ENCODE results near the gene CXCR5.
A peak's percentile ranks its signal among the peaks of the same experiment; 100 is the strongest.

DNA sequence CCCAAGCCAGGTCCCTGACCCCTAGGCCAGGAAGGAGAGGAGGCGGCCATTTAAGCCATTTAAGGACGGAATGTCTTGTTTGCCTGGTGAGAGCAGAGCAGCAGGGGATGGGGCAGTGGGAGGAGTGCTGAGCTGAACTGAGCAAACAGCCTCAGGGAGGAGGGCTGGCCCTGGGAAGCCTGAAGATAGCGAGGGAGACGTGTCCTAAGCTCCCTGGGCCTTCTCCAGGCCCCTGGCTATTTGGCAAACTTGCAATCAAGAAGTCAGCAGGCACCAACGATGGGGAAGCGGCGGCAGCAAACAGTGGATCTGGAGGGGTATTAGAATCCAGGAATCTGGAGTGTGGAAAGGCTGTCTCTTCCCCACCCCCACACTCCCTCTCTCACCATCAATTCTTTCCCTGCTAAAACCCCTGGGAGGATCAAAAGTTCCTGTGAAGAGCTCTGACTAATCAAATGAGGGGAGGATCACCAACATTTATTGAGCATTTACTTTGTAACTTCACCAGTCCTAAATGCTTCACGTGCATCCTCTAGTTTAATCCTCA, 33.2 kb downstream of the CXCR5 start:
- TF ChIP-seq TAF1 (IDR thresholded peaks at IDR 0.05; ENCODE audit: low read depth) = no peak
- TF ChIP-seq EGR1 (IDR thresholded peaks at IDR 0.05) = no peak
- TF ChIP-seq RAD21 (IDR thresholded peaks at IDR 0.05; ENCODE audit: low read depth) = no peak
- TF ChIP-seq, protein P1, sequence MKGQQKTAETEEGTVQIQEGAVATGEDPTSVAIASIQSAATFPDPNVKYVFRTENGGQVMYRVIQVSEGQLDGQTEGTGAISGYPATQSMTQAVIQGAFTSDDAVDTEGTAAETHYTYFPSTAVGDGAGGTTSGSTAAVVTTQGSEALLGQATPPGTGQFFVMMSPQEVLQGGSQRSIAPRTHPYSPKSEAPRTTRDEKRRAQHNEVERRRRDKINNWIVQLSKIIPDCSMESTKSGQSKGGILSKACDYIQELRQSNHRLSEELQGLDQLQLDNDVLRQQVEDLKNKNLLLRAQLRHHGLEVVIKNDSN (IDR thresholded peaks at IDR 0.05) = no peak
- TF ChIP-seq FOXM1 (IDR thresholded peaks at IDR 0.05; ENCODE audit: borderline replicate concordance, low read depth) = no peak
- 0 out of 2 replicates have a peak, but pooled peaks have one; percentile 9 for TF ChIP-seq YY1 (IDR thresholded peaks at IDR 0.05; ENCODE audit: low read depth)
- TF ChIP-seq, protein P2, sequence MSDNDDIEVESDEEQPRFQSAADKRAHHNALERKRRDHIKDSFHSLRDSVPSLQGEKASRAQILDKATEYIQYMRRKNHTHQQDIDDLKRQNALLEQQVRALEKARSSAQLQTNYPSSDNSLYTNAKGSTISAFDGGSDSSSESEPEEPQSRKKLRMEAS (IDR thresholded peaks at IDR 0.05) = no peak
- TF ChIP-seq EP300 (IDR thresholded peaks at IDR 0.05; ENCODE audit: borderline replicate concordance) = no peak
- no peak for TF ChIP-seq TEAD4 (IDR thresholded peaks at IDR 0.05)
- TF ChIP-seq NFIC (IDR thresholded peaks at IDR 0.05) = no peak
- TF ChIP-seq, protein P3, sequence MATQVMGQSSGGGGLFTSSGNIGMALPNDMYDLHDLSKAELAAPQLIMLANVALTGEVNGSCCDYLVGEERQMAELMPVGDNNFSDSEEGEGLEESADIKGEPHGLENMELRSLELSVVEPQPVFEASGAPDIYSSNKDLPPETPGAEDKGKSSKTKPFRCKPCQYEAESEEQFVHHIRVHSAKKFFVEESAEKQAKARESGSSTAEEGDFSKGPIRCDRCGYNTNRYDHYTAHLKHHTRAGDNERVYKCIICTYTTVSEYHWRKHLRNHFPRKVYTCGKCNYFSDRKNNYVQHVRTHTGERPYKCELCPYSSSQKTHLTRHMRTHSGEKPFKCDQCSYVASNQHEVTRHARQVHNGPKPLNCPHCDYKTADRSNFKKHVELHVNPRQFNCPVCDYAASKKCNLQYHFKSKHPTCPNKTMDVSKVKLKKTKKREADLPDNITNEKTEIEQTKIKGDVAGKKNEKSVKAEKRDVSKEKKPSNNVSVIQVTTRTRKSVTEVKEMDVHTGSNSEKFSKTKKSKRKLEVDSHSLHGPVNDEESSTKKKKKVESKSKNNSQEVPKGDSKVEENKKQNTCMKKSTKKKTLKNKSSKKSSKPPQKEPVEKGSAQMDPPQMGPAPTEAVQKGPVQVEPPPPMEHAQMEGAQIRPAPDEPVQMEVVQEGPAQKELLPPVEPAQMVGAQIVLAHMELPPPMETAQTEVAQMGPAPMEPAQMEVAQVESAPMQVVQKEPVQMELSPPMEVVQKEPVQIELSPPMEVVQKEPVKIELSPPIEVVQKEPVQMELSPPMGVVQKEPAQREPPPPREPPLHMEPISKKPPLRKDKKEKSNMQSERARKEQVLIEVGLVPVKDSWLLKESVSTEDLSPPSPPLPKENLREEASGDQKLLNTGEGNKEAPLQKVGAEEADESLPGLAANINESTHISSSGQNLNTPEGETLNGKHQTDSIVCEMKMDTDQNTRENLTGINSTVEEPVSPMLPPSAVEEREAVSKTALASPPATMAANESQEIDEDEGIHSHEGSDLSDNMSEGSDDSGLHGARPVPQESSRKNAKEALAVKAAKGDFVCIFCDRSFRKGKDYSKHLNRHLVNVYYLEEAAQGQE (IDR thresholded peaks at IDR 0.05; ENCODE audit: low read depth) = no peak
- no peak for TF ChIP-seq TCF12 (IDR thresholded peaks at IDR 0.05; ENCODE audit: low read depth)

Measured in Ishikawa (cell line).